ENCODE data around the gene KRI1. TPM values are rescaled to one million over a fixed set of nuclear protein-coding genes. Genes with fewer than 3 reads are reported as not detected.

KRI1 gene
- total RNA-seq, 1 experiment from 2014 or later: 57.4 TPM

DNA sequence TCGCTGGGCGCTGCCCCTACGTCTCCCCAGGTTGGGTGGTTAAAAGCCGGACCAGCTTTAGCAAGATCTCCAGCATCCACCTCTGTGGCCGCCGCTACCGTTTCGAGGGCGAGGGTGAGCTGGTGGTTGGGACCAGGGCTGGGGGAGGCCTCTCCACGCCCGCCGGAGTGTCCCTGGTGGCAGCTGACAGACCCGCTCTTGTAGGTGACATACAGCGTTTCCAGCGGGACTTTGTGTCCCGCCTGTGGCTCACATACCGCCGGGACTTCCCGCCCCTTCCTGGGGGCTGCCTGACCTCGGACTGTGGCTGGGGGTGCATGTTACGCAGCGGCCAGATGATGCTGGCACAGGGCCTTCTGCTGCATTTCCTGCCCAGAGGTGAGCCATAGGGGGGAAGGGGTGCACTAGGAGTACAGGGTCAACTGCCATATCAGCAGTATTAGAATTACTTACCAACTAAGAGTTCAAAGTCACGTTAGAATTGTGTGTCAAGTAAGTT, 21.0 kb downstream of the KRI1 start:
- no peak overlapping the region for H3K23ac ChIP-seq (ENCODE audit: insufficient read length, low read depth, low read length)
- H2BK120ac ChIP-seq (ENCODE audit: low read depth, low read length, poor library complexity, severe bottlenecking): no peak overlapping the region
- WGBS (ENCODE audit: extremely low coverage, insufficient read length, low lambda C conversion rate): no CpG with 5 or more reads among the region's 23 CpGs
- H3K27ac ChIP-seq (ENCODE audit: insufficient read length, low read depth, low read length): no peak overlapping the region
- no peak overlapping the region for H3K4ac ChIP-seq (ENCODE audit: low read depth, low read length)
- no peaks in the 10 kb centered on the region for H3K4me1 ChIP-seq (ENCODE audit: insufficient read depth, low read length)
- H3K18ac ChIP-seq (ENCODE audit: insufficient read length, low read depth, low read length): no peak overlapping the region
- no peaks in the 10 kb centered on the region for H3K9me3 Mint-ChIP-seq
- no peak overlapping the region for H3K56ac ChIP-seq (ENCODE audit: insufficient read length, low read depth, low read length)
- H4K5ac ChIP-seq (ENCODE audit: insufficient read length, low read depth, low read length): no peak overlapping the region
- H4K20me1 ChIP-seq (ENCODE audit: control insufficient read depth, insufficient read depth, insufficient read length): no peaks in the 10 kb centered on the region
- H3K79me2 ChIP-seq (ENCODE audit: insufficient read depth, low read length): no peaks in the 10 kb centered on the region
- H3K23me2 ChIP-seq (ENCODE audit: insufficient read length, low read depth, low read length, poor library complexity, severe bottlenecking): no peaks in the 10 kb centered on the region
- H3K9ac ChIP-seq (ENCODE audit: extremely low read depth, insufficient read length, low read length): no peak overlapping the region
- H2BK20ac ChIP-seq (ENCODE audit: low read depth, low read length, poor library complexity, severe bottlenecking): no peak overlapping the region
- H3K27me3 Mint-ChIP-seq (ENCODE audit: low read depth): peaks cover 2% of the 10 kb centered on the region; the same call in 1 of the 2 replicates
- H3K27me3 ChIP-seq (ENCODE audit: insufficient read depth, low read length): no peaks in the 10 kb centered on the region
- no peak overlapping the region for H2BK15ac ChIP-seq (ENCODE audit: low read depth, low read length)
- H3K79me1 ChIP-seq (ENCODE audit: insufficient read depth, low read depth, low read length, poor library complexity, severe bottlenecking): no peaks in the 10 kb centered on the region
- no peak for TF ChIP-seq CTCF (conservative IDR thresholded peaks at IDR 0.05)
- H2AFZ ChIP-seq (ENCODE audit: low read length): no peak overlapping the region
- no peaks in the 10 kb centered on the region for H3K9me3 ChIP-seq (ENCODE audit: control insufficient read depth, low read depth, low read length)
- no peak overlapping the region for H2BK5ac ChIP-seq (ENCODE audit: insufficient read length, low read length)
- no peak overlapping the region for H3T11ph ChIP-seq (ENCODE audit: low read length)
- H3K14ac ChIP-seq (ENCODE audit: insufficient read depth, low read length): no peak overlapping the region
- H3K36me3 Mint-ChIP-seq (ENCODE audit: insufficient read depth in 1 of 3, low read depth in 3 of 3): peaks cover 10 to 26% (median 24%) of the 10 kb centered on the region in 3 experiments; a peak in 6 of 7 replicates
- H3K4me3 Mint-ChIP-seq: peak overlapping the region; percentile 89
- peaks cover 4 to 12% of the 10 kb centered on the region in 2 experiments for H3K4me1 Mint-ChIP-seq
- peak overlapping the region; percentile 53 for H3K4me2 ChIP-seq (ENCODE audit: insufficient read depth, insufficient read length, low read length)
- H2AK5ac ChIP-seq (ENCODE audit: insufficient read length, low read length): no peak overlapping the region
- DNase-seq: no peak
- H4K91ac ChIP-seq (ENCODE audit: insufficient read length, low read depth, low read length): no peak overlapping the region
- H3K27ac Mint-ChIP-seq: peak overlapping the region in 1 of 3 experiments; percentile 91; a peak in 1 of 7 replicates
- H4K8ac ChIP-seq (replicated peaks; ENCODE audit: insufficient read length, low read depth, low read length): no peak overlapping the region
- H2BK12ac ChIP-seq (ENCODE audit: insufficient read length, low read depth, low read length): no peak overlapping the region
